Cerebellar nuclear complex (tissue), 1 donor: ENCODE results near the gene UBIAD1.
"Not testable (repeated sequence)": the region's sequence is repeated elsewhere in the genome, so short reads cannot be mapped to it uniquely, and the experiment has no call there.

Experiments
- DNase-seq, 2 experiments: peaks; one replicate each; lab custom pipeline; 2025; lab: John Stamatoyannopoulos, UW

UBIAD1 gene, protein sequence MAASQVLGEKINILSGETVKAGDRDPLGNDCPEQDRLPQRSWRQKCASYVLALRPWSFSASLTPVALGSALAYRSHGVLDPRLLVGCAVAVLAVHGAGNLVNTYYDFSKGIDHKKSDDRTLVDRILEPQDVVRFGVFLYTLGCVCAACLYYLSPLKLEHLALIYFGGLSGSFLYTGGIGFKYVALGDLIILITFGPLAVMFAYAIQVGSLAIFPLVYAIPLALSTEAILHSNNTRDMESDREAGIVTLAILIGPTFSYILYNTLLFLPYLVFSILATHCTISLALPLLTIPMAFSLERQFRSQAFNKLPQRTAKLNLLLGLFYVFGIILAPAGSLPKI

DNA sequence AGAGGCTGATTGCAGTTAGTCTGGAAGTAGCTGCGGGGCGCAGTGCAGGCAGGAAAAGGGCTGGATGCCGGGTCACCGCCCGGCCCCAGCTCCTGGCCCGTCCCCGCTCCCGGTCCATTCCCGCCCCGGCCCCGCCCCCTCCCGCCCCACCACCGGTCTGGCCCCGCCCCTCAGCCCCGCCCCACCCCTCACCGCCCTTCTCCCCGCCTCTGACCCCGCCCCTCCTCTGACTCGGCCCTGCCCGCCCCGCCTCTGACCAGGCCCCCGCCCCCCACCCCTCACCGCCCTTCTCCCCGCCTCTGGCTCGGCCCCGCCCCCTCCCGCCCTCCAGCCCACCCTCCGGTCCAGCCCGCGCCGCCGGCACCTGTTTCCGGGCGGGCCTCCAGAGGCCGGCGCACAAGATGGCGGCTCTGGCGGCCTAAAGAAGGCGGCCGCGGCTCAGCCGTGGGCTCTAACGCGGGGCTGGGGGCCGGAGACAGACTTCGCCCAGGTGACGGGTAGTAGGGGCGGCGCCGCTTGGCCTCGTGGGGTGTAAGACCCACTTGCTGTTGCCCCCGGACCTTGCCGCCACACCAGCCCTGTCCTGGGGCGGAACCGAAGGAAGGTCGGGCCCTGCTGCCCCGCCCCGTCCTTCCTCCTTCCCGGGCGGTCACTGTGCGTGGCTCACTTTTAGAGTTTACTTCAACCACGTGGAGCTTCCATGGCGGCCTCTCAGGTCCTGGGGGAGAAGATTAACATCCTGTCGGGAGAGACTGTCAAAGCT lies at the start of gene UBIAD1:
Gene UBIAD1 (plus strand): TSS at position 367 of the 763 bp plus-strand sequence. CDS start 334 bp downstream, at position 701.
- DNase-seq: no peak

DNA sequence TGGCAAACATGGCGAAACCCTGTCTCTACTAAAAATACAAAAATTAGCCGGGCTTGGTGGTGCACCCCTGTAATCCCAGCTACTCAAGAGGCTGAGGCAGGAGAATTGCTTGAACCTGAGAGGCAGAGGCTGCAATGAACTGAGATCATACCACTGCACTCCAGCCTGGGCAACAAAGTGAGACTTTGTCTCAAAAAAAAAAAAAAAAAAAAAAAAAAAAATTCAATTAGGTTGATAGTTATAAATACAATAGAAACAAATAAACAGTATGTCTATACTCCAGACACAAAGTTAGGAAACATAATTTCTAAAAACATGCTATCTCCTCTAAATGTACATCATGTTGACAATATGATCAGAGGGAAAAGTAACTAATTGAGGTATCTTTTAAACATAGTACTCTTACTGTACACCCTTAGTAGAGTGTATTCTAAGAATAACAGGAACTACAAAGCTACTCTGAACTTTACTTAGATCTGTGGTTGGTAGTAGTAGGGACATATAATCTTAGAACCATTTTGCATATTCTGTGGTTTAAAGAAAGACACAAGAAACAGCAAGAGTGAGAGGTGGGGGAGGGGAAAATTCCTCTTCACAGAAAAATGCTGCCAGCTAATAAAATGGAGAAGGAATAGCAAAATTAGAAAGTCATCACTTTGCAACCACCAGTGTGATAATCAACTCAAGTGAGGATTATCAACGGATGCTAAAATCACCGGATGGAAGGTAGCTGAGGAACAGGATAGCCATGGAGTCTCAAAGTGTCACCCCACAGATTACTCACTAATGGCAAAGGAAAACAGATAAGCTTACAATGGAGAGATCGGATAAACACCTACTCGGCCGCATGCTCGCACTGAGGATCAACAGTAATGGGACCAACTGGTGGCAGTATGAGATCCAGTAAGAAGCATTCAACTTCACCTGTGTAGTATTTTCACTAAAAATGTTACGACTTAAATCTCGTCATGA lies 45.6 kb upstream of the UBIAD1 start:
- no peak for DNase-seq

DNA sequence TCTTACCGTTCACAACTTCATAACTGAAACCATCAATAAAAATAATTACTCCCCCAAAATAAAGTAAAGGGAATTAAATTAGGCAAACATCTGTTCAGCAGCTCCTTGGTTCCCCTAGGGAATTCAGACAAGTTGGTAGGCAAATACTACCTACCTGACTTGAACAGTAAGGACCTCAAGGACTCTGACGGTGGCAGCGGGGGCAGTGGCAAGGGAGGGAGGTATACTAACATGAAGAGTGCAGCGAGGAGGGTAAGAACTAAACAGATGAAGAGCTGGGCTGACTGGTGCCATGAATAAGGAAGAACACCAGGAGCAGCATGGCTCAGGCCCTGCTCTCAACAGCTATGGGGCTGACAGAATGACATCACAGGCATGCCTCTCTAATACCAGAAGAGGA lies 43.8 kb upstream of the UBIAD1 start:
- no peak for DNase-seq

DNA sequence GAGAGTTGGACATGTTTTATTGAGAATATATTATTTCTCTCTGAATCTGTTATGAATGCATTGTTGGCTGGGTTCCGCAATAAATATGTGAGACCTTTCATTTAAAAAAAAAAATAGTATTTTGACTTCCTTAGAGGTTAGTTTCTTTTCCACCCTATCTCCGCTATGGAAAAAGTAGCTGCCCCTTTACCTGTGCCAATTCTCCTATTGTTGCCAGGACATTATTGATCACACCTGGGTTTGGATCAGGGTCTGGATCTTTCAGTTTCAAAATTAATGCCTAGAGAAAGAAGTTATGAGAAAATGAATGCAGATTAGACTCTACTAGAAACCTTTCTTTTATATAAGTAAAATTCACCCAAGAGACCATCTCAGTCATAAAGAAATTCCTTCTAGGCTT lies 39.8 kb upstream of the UBIAD1 start:
- DNase-seq: no peak

DNA sequence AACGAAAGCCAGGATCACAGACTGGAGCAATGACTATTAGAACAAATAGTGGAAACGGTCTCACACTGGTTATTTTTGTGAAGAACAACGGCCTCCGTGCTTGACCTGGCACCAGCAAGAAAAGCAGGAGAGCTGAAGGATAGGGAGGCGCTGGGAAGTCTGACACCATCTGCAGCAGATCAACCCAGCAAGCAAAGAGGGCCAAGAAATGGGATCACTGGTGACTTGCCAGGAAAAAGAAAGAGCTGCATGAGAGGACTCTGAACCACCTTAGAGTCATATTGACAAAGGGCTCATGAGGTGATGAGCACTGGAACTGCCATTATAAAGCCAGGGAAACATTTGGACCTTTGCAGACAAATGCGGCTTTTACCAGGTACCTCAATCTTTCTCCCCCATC lies 35.6 kb upstream of the UBIAD1 start:
- peak in 1 of 2 experiments; percentile 29 for DNase-seq

DNA sequence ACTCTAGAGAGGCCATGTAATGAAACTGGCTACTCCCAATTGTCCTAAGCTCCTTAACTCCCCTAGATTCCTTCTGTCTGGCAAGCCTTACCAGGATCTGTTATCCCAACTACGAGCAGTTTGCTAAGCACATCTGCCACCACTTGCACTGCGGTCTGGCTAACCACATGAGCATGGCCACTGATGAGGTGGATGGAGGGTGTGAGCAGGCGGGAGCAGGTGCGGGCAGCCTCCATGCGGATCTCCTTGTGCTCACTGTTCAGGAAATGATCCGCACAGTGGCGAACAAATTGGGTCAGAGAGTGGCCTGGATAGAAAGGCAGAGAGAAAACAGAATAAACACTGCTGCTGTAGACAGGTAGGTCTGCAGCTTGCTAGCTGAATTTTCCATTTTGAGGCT lies 34.7 kb upstream of the UBIAD1 start:
- peak in 1 of 2 experiments; percentile 26 for DNase-seq

GRCh38 chr1:11245248-11245647 lies 27.8 kb upstream of the UBIAD1 start:
- DNase-seq: no peak

- DNase-seq: no peak
Observed at GRCh38 chr1:11245904-11246719, 26.9 kb upstream of the UBIAD1 start.

GRCh38 chr1:11248169-11248568 lies 24.8 kb upstream of the UBIAD1 start:
- no peak for DNase-seq

DNA sequence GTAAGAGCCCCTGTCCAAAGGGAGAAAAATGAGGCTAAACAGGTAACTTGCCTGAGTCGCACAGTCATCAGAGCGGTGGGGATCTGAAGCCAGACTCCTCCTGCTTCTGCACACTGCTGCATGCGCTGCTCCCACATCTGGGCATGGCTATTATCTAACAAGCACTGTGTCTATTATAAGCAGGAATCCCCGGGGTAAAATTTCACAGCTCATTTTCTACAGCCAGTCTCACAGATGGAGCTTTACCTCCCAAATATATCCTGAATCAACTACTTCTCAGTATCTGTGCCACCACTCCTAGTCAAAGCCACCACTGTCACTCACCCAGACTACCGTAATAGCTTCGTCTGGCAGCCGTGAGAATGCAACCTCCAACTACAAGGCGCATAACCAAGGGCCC lies 20.5 kb upstream of the UBIAD1 start:
- DNase-seq: no peak

DNA sequence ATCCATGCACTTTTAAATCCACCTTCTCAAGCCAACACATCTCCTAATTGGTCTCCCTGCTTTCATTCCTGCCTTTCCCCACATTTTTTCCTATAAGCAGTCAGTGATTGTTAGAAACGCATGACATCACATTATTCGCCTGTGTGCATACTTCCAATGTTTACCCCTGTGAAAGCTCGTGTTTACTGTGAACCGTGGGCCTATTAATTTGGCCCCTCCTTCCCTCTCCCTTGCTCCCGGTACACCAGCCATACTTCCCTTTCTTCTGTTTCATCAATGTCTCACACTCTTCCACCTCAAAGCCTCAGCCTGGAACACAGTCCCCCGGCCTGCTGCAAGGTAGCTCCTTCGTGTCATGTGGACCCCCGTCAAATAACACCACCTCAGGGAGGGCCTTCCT lies 19.8 kb upstream of the UBIAD1 start:
- no peak for DNase-seq

DNA sequence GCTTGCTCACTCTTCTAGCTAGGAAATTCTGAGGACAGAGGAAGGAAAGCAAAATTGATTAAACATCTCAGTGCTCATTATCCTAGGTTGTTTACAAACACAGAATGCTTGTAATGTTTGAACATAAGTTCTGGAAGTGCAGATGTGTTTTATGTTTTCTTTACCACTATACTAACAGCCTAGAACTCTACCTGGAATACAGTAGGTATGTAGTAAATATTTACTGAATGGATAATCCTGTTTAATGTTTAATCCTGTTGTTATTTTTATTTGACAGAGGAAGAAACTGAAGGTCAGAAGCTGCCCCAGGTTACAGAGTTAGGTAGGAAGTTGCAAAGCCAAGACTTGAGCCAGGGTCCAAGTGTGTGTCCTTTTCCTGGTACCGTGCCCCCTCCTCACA lies 16.7 kb upstream of the UBIAD1 start:
- no peak for DNase-seq

GRCh38 chr1:11262171-11263049 lies 10.6 kb upstream of the UBIAD1 start, which contains the start of gene MTOR:
MTOR (minus strand) TSS chr1:11262551; CDS start chr1:11259409, 3,142 bp downstream.
- peak; percentile 98 to 99 for DNase-seq

GRCh38 chr1:11266268-11267074 lies 6.5 kb upstream of the UBIAD1 start:
- DNase-seq: no peak

DNA sequence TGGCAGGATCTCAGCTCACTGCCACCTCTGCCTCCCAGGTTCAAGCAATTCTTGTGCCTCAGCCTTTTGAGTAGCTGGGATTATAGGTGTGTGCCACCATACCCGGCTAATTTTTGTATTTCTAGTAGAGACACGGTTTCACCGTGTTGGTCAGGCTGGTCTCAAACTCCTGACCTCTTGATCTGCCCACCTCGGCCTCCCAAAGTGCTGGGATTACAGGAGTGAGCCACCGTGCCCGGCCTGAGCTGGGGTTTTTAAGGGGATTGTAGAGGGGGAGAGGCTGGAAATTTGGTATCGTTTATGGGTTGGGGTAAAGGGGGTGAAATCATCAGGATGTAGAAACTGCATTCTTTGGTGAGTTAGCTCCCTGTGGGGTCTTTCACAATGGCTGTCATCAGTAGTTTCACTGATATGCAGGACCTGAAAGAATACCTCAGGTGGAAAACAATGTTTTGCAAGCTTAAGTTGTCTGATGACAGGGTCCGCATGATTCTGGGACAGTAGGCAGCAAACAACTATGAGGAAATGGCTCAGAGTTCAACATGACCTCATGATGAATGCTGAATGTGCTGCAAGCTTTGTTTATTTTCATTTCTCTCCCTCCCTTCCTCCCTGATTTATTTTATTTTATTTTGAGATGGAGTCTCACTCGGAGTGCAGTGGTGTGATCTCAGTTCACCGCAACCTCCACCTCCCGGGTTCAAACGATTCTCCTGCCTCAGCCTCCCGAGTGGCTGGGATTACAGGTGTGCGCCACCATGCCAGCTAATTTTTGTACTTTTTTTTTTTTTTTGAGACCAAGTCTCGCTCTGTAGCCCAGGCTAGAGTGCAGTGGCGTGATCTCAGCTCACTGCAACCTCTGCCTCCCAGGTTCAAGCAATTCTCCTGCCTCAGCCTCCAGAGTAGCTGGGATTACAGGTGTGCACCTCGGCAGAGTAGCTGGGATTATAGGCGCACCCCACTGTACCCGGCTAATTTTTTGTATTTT lies 5.4 kb upstream of the UBIAD1 start:
- not testable (repeated sequence) for DNase-seq

GRCh38 chr1:11272544-11272831 lies 510 bp upstream of the UBIAD1 start:
- no peak for DNase-seq

DNA sequence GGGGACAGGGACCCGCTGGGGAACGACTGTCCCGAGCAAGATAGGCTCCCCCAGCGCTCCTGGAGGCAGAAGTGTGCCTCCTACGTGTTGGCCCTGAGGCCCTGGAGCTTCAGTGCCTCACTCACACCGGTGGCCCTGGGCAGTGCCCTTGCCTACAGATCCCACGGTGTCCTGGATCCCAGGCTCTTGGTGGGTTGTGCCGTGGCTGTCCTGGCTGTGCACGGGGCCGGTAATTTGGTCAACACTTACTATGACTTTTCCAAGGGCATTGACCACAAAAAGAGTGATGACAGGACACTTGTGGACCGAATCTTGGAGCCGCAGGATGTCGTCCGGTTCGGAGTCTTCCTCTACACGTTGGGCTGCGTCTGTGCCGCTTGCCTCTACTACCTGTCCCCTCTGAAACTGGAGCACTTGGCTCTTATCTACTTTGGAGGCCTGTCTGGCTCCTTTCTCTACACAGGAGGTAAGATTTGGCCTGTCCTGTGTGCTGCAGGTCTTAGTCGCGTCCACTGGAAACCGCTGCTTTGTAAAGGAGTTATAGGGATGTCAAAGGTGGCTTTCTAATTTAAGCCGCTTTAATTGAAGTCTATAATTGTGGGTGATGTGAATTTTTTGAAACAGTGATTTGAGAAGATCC lies 717 bp downstream of the UBIAD1 start:
- DNase-seq: no peak

- no peak for DNase-seq
Observed at GRCh38 chr1:11279152-11279551, 6.2 kb downstream of the UBIAD1 start.
